Keratinocyte (primary cell): ENCODE data around the gene HBZ. TPM values are rescaled to one million over a fixed set of nuclear protein-coding genes. Genes with fewer than 3 reads are reported as not detected.

ENCODE experiments used
- DNase-seq: peaks from one replicate; pipeline ENCODE4 v3.0.0-alpha.2; 2011; ENCODE audit warnings: low read depth, missing footprints, low spot score
- FAIRE-seq: peaks from 2 replicates; lab custom pipeline; 2011; peaks lifted over from hg19 to GRCh38; lab: Jason Lieb, UNC
- H2AFZ ChIP-seq: 2 replicates; pipeline ENCODE4 v1.6.0; 2012; ENCODE audit warnings: low read length, control low read depth, inconsistent platforms; ENCODE audit not compliant: control insufficient read depth
- H3K27ac ChIP-seq: 2 replicates; pipeline ENCODE4 v1.5.1; 2011; ENCODE audit warnings: low read length; ENCODE audit not compliant: control insufficient read depth, insufficient read depth
- H3K27me3 ChIP-seq: 3 replicates; pipeline ENCODE4 v1.6.0; 2011; ENCODE audit warnings: low read length; ENCODE audit not compliant: control insufficient read depth, insufficient read depth; ENCODE audit errors: extremely low read depth
- H3K36me3 ChIP-seq, 2 experiments: 2 replicates in 1 of 2; 3 replicates in 1 of 2; pipeline ENCODE4 v1.5.1; 2011; ENCODE audit warnings: low read length in 2 of 2, mild to moderate bottlenecking in 1 of 2; ENCODE audit not compliant: control insufficient read depth in 2 of 2, insufficient read depth in 2 of 2; ENCODE audit errors: extremely low read depth in 1 of 2
- H3K4me1 ChIP-seq: 3 replicates; pipeline ENCODE4 v1.5.1; 2011; ENCODE audit warnings: low read length; ENCODE audit not compliant: control insufficient read depth, insufficient read depth; ENCODE audit errors: extremely low read depth
- H3K4me2 ChIP-seq: 3 replicates; pipeline ENCODE4 v1.6.0; 2011; ENCODE audit warnings: low read depth, low read length; ENCODE audit not compliant: control insufficient read depth, insufficient read depth; ENCODE audit errors: extremely low read depth
- H3K4me3 ChIP-seq, 3 experiments: fragments of 200-600 bp in 1 of 3; sonication (generic) in 1 of 3; 2 replicates in 2 of 3; 3 replicates in 1 of 3; pipeline ENCODE4 v1.5.1; 2011 to 2016; ENCODE audit warnings: low read length in 3 of 3, mild to moderate bottlenecking in 3 of 3, control low read depth in 2 of 3, inconsistent platforms in 1 of 3, low read depth in 1 of 3, mixed read lengths in 1 of 3, mixed run types in 1 of 3, moderate library complexity in 1 of 3; ENCODE audit not compliant: control insufficient read depth in 2 of 3, insufficient read depth in 2 of 3; ENCODE audit errors: extremely low read depth in 1 of 3
- H3K79me2 ChIP-seq: 2 replicates; pipeline ENCODE4 v1.6.0; 2012; ENCODE audit warnings: low read length; ENCODE audit not compliant: control insufficient read depth, insufficient read depth
- H3K9ac ChIP-seq: 3 replicates; pipeline ENCODE4 v1.6.0; 2011; ENCODE audit warnings: low read length; ENCODE audit not compliant: control insufficient read depth, insufficient read depth; ENCODE audit errors: extremely low read depth
- H3K9me1 ChIP-seq: 3 replicates; pipeline ENCODE4 v1.6.0; 2011; ENCODE audit warnings: low read length; ENCODE audit not compliant: control insufficient read depth, insufficient read depth; ENCODE audit errors: extremely low read depth
- H3K9me3 ChIP-seq: 2 replicates; pipeline ENCODE4 v1.5.1; 2012; ENCODE audit warnings: low read depth, low read length; ENCODE audit not compliant: control insufficient read depth
- H4K20me1 ChIP-seq: 3 replicates; pipeline ENCODE4 v1.6.0; 2011; ENCODE audit warnings: low read length; ENCODE audit not compliant: control insufficient read depth, insufficient read depth; ENCODE audit errors: extremely low read depth
- EZH2 ChIP-seq: IDR thresholded peaks from one replicate; pipeline ENCODE4 v1.6.1; 2012; ENCODE audit warnings: inconsistent platforms, mild to moderate bottlenecking, low read length, moderate library complexity
- dilution Hi-C: fragments of 300-500 bp; cut with MboI; formaldehyde crosslinking; loops from one replicate; pipeline ENCODE4 v1.7.0; 2020; ENCODE audit warnings: low sequenced_read_pairs; ENCODE audit not compliant: extremely low pct_ligation_motif_present
- polyA plus RNA-seq, 5 experiments: library from polyadenylated mRNA; depleted of rRNA in 3 of 5; stranded (reverse) in 3 of 5; stranded (forward) in 1 of 5; unstranded in 1 of 5; fragments of >200 nt; gene quantifications; 1 replicate in 1 of 5; 2 replicates in 3 of 5; 3 replicates in 1 of 5; pipeline versions ENCODE4 v1.2.1 to v1.2.3, GENCODE V29; 2011 to 2012; ENCODE audit warnings: missing spikeins in 2 of 5, low read depth in 1 of 5, low replicate concordance in 1 of 5
- TF ChIP-seq, protein P1 (sequence below), 3 experiments: IDR thresholded peaks in 1 of 3; conservative IDR thresholded peaks in 1 of 3; optimal IDR thresholded peaks in 1 of 3; 2 replicates in 2 of 3; 3 replicates in 1 of 3; pipeline versions ENCODE3 to v1.5.1; 2011; ENCODE audit warnings: low read length in 3 of 3, mild to moderate bottlenecking in 3 of 3, moderate library complexity in 2 of 3, control low read depth in 1 of 3, inconsistent platforms in 1 of 3; ENCODE audit not compliant: insufficient read depth in 2 of 3; ENCODE audit errors: extremely low read depth in 1 of 3

HBZ gene
- polyA plus RNA-seq, 1 donor (not counting 4 experiments of a cell fraction or from before 2014, with no cell fraction given), result not detected

DNA sequence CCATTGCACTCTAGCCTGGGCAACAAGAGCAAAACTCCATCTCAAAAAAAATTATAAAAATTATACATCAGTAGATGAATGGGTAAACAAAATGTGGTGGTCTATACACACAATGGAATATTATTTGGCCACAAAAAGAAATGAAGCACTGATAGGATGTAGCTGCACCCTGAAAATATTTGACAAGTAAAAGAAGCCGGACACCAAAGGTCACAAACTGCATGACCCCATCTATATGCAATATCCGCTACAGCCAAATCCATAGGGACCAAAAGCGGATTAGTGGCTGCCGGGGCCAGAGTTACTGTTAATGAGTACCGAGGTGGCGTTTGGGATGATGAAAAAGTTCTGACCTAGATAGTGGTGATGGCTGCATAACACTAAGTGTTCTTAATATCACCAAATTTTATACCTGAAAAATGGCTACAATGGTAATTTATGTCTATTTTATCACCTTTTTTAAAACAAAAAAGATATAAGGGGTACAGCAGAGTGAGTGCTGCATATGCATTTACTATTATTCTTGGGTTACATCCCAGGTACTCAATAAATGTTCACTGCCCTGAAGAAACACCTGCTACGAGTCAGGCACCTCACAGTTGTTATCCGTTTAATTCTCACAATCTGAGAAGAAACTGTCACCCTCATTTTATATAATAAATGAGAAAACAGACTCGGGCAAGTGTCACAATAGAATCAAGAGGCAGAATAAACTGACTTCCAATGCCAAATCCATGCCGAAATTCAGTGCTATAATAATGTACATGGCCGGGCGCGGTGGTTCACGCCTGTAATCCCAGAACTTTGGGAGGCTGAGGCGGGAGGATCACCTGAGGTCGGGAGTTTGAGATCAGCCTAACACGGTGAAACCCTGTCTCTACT, 27.0 kb downstream of the HBZ start:
- no peak overlapping the region for H2AFZ ChIP-seq
- peaks cover 0 to 2% of the 10 kb centered on the region in 2 experiments for H3K36me3 ChIP-seq
- H3K9me3 ChIP-seq, result no peaks in the 10 kb centered on the region
- no peak overlapping the region for H3K27ac ChIP-seq
- dilution Hi-C loops, result no loop called here
- DNase-seq, result no peak
- peaks cover 54% of the 10 kb centered on the region for H3K27me3 ChIP-seq
- FAIRE-seq, result no peak
- H3K4me3 ChIP-seq, result no peak overlapping the region
- H4K20me1 ChIP-seq, result no peaks in the 10 kb centered on the region
- H3K79me2 ChIP-seq, result no peaks in the 10 kb centered on the region
- peak; percentile 71 for TF ChIP-seq EZH2
- TF ChIP-seq, protein P1, sequence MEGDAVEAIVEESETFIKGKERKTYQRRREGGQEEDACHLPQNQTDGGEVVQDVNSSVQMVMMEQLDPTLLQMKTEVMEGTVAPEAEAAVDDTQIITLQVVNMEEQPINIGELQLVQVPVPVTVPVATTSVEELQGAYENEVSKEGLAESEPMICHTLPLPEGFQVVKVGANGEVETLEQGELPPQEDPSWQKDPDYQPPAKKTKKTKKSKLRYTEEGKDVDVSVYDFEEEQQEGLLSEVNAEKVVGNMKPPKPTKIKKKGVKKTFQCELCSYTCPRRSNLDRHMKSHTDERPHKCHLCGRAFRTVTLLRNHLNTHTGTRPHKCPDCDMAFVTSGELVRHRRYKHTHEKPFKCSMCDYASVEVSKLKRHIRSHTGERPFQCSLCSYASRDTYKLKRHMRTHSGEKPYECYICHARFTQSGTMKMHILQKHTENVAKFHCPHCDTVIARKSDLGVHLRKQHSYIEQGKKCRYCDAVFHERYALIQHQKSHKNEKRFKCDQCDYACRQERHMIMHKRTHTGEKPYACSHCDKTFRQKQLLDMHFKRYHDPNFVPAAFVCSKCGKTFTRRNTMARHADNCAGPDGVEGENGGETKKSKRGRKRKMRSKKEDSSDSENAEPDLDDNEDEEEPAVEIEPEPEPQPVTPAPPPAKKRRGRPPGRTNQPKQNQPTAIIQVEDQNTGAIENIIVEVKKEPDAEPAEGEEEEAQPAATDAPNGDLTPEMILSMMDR (optimal IDR thresholded peaks at IDR 0.05 in 1 of 3, IDR thresholded peaks at IDR 0.05 in 1 of 3, conservative IDR thresholded peaks at IDR 0.05 in 1 of 3; ENCODE audit: extremely low read depth in 1 of 3, insufficient read depth in 2 of 3, low read length in 3 of 3), result no peak
- no peak overlapping the region for H3K9ac ChIP-seq
- H3K4me1 ChIP-seq, result peaks cover 8% of the 10 kb centered on the region
- H3K9me1 ChIP-seq, result no peaks in the 10 kb centered on the region
- H3K4me2 ChIP-seq, result no peak overlapping the region

DNA sequence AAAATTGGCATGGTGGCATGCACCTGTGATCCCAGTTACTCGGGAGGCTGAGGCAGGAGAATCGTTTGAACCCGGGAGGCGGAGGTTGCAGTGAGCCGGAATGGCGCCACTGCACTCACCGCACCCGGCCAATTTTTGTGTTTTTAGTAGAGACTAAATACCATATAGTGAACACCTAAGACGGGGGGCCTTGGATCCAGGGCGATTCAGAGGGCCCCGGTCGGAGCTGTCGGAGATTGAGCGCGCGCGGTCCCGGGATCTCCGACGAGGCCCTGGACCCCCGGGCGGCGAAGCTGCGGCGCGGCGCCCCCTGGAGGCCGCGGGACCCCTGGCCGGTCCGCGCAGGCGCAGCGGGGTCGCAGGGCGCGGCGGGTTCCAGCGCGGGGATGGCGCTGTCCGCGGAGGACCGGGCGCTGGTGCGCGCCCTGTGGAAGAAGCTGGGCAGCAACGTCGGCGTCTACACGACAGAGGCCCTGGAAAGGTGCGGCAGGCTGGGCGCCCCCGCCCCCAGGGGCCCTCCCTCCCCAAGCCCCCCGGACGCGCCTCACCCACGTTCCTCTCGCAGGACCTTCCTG, 27.7 kb downstream of the HBZ start, which contains the start of gene HBQ1:
Gene HBQ1 (plus strand): TSS at position 359 of the 575 bp plus-strand sequence. CDS start 28 bp downstream, at position 387.
- Histone ChIP-seq H3K4me2 (peak within 1 kb of the TSS; percentile 83), H3K36me3 (peaks cover 0 to 4% of the 10 kb centered on the region in 2 experiments)
- FAIRE-seq, result no peak

More for the DNA sequence above, 27.7 kb downstream of the HBZ start, which contains the start of gene HBQ1:
- TF ChIP-seq EZH2, result peak; percentile 34
- TF ChIP-seq, protein P1 (optimal IDR thresholded peaks at IDR 0.05 in 1 of 3, IDR thresholded peaks at IDR 0.05 in 1 of 3, conservative IDR thresholded peaks at IDR 0.05 in 1 of 3; ENCODE audit: extremely low read depth in 1 of 3, insufficient read depth in 2 of 3, low read length in 3 of 3), result peak in 1 of 3 experiments; percentile 60
- DNase-seq, result no peak
- dilution Hi-C loops, result no loop called here
- peaks cover 47% of the 10 kb centered on the region for H3K27me3 ChIP-seq
- H4K20me1 ChIP-seq, result no peaks in the 10 kb centered on the region
- H2AFZ ChIP-seq, result no peak within 1 kb of the TSS
- no peaks in the 10 kb centered on the region for H3K9me3 ChIP-seq
- no peak within 1 kb of the TSS for H3K9ac ChIP-seq
- no peaks in the 10 kb centered on the region for H3K79me2 ChIP-seq
- no peaks in the 10 kb centered on the region for H3K9me1 ChIP-seq
- peaks cover 8% of the 10 kb centered on the region for H3K4me1 ChIP-seq
- H3K4me3 ChIP-seq, result peak within 1 kb of the TSS; percentile 21 to 37 (median 22)
- no peak within 1 kb of the TSS for H3K27ac ChIP-seq
